Prostate gland (tissue), 2 donors: ENCODE results near the gene NR1I3.

Experiments used
- POLR2A ChIP-seq: fragments of 450-650 bp; IDR thresholded peaks from one replicate; pipeline ENCODE4 v1.6.1; 2016; ENCODE audit warnings: antibody characterized with exemption, mild to moderate bottlenecking
- POLR2AphosphoS5 ChIP-seq: sonication (generic); formaldehyde crosslinking; IDR thresholded peaks from one replicate; pipeline ENCODE4 v1.6.1; 2017; ENCODE audit warnings: antibody characterized with exemption
- TF ChIP-seq, protein P1 (sequence below), 4 experiments: fragments of 200-600 bp in 2 of 4; fragments of 450-650 bp in 2 of 4; sonication (generic) in 2 of 4; IDR thresholded peaks; 1 replicate in 3 of 4; 2 replicates in 1 of 4; pipeline ENCODE4 v1.5.1; 2016 to 2019; ENCODE audit warnings: antibody characterized with exemption in 4 of 4, mild to moderate bottlenecking in 2 of 4, moderate library complexity in 2 of 4

DNA sequence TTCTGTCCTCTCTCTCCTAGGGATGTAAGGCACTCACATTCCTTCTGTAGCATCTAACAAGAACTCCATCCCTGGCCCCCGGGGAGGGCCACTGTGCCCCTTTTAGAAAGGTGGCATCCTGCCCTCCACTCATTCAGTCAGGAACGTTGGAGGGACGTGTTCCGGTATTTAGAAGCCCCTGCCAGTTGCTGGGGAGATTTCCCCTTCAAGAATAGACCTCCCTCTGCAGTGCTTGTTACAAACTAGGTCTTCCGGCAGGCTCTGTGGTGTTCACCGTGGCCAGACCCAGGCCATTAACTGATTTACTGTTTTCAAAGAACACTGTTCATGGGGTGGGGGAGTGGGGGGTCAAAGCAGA lies 21.3 kb upstream of the NR1I3 start:
- TF ChIP-seq POLR2A (no peak), POLR2AphosphoS5 (no peak)
- TF ChIP-seq, protein P1, sequence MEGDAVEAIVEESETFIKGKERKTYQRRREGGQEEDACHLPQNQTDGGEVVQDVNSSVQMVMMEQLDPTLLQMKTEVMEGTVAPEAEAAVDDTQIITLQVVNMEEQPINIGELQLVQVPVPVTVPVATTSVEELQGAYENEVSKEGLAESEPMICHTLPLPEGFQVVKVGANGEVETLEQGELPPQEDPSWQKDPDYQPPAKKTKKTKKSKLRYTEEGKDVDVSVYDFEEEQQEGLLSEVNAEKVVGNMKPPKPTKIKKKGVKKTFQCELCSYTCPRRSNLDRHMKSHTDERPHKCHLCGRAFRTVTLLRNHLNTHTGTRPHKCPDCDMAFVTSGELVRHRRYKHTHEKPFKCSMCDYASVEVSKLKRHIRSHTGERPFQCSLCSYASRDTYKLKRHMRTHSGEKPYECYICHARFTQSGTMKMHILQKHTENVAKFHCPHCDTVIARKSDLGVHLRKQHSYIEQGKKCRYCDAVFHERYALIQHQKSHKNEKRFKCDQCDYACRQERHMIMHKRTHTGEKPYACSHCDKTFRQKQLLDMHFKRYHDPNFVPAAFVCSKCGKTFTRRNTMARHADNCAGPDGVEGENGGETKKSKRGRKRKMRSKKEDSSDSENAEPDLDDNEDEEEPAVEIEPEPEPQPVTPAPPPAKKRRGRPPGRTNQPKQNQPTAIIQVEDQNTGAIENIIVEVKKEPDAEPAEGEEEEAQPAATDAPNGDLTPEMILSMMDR (IDR thresholded peaks at IDR 0.05) = no peak
